H1 (cell line): ENCODE measurements around the gene HAPLN3. TPM values are rescaled to one million over a fixed set of nuclear protein-coding genes. Genes with fewer than 3 reads are reported as not detected.

ENCODE experiments used
- CTCF ChIA-PET: fragments of 300-600 bp; sonication (Branson Sonifier 250); formaldehyde crosslinking; loops from one replicate; lab custom pipeline; 2021; ENCODE audit not compliant: partially characterized antibody; lab: Charles Lee
- POLR2A ChIA-PET: fragments of 300-600 bp; sonication (Branson Sonifier 250); formaldehyde crosslinking; loops from one replicate; lab custom pipeline; 2021; ENCODE audit warnings: inconsistent platforms; ENCODE audit not compliant: partially characterized antibody; lab: Charles Lee
- DNase-seq, 2 experiments: peaks; one replicate each; pipeline versions ENCODE4 v3.0.0 to v3.0.0-alpha.2; 2010 to 2022; ENCODE audit warnings: low spot score in 2 of 2, low read depth in 1 of 2, mixed read lengths in 1 of 2
- FAIRE-seq: peaks from 2 replicates; lab custom pipeline; 2011; peaks lifted over from hg19 to GRCh38; lab: Jason Lieb, UNC
- H2AFZ ChIP-seq: 2 replicates; pipeline ENCODE4 v1.8.1; 2012; ENCODE audit warnings: low read length, inconsistent platforms
- H2AK5ac ChIP-seq: 2 replicates; pipeline ENCODE4 v1.6.1; 2013; ENCODE audit warnings: low read depth, low read length
- H2BK120ac ChIP-seq: replicated peaks from 2 replicates; pipeline ENCODE3; 2013; ENCODE audit warnings: low read depth, low read length, inconsistent platforms
- H2BK12ac ChIP-seq: 2 replicates; pipeline ENCODE4 v1.6.1; 2013; ENCODE audit warnings: low read depth, low read length
- H2BK15ac ChIP-seq: 2 replicates; pipeline ENCODE4 v1.6.1; 2013; ENCODE audit warnings: low read length
- H2BK20ac ChIP-seq: 2 replicates; pipeline ENCODE4 v1.6.1; 2013; ENCODE audit warnings: low read length
- H2BK5ac ChIP-seq: 2 replicates; pipeline ENCODE4 v1.6.1; 2013; ENCODE audit warnings: low read depth, low read length
- H3K14ac ChIP-seq: 2 replicates; pipeline ENCODE4 v1.6.1; 2013; ENCODE audit warnings: inconsistent platforms; ENCODE audit not compliant: insufficient read length
- H3K18ac ChIP-seq: 2 replicates; pipeline ENCODE4 v1.6.1; 2013; ENCODE audit warnings: low read length; ENCODE audit errors: extremely low read depth
- H3K23ac ChIP-seq: 2 replicates; pipeline ENCODE4 v1.6.1; 2013; ENCODE audit warnings: inconsistent platforms; ENCODE audit not compliant: insufficient read length
- H3K23me2 ChIP-seq: 2 replicates; pipeline ENCODE4 v1.6.1; 2013; ENCODE audit warnings: low read depth, low read length
- H3K27ac ChIP-seq: 2 replicates; pipeline ENCODE4 v1.6.1; 2011; ENCODE audit warnings: low read depth, low read length, inconsistent platforms
- H3K27me3 ChIP-seq, 4 experiments: replicated peaks in 1 of 4; 1 replicate in 1 of 4; 2 replicates in 3 of 4; pipeline versions ENCODE4 v1.6.1 to v1.8.1; 2011 to 2013; ENCODE audit warnings: low read length in 3 of 4, mild to moderate bottlenecking in 3 of 4, inconsistent platforms in 2 of 4, mixed read lengths in 2 of 4, moderate library complexity in 1 of 4; ENCODE audit not compliant: control insufficient read depth in 3 of 4, insufficient read depth in 3 of 4; ENCODE audit errors: extremely low read depth in 1 of 4
- H3K36me3 ChIP-seq, 4 experiments: 2 replicates each; pipeline versions ENCODE4 v1.6.1 to v1.8.1; 2011 to 2013; ENCODE audit warnings: mild to moderate bottlenecking in 4 of 4, low read length in 3 of 4, moderate library complexity in 2 of 4, control low read depth in 1 of 4, inconsistent platforms in 1 of 4; ENCODE audit not compliant: insufficient read depth in 4 of 4, control insufficient read depth in 2 of 4
- H3K4ac ChIP-seq: replicated peaks from 2 replicates; pipeline ENCODE3; 2013; ENCODE audit warnings: low read length, low read depth, mixed read lengths, inconsistent platforms; ENCODE audit not compliant: insufficient read length
- H3K4me1 ChIP-seq, 4 experiments: replicated peaks in 1 of 4; 1 replicate in 1 of 4; 2 replicates in 3 of 4; pipeline versions ENCODE4 v1.6.1 to v1.8.1; 2011 to 2013; ENCODE audit warnings: low read length in 3 of 4, inconsistent platforms in 2 of 4, mixed read lengths in 1 of 4; ENCODE audit not compliant: insufficient read depth in 4 of 4, control insufficient read depth in 3 of 4
- H3K4me2 ChIP-seq, 2 experiments: 2 replicates each; pipeline versions ENCODE4 v1.6.1 to v1.8.1; 2011 to 2013; ENCODE audit warnings: low read depth in 2 of 2, low read length in 2 of 2, control low read depth in 1 of 2, inconsistent platforms in 1 of 2, mild to moderate bottlenecking in 1 of 2; ENCODE audit not compliant: insufficient read depth in 1 of 2
- H3K4me3 ChIP-seq, 4 experiments: fragments of 200-600, 300-600 bp in 1 of 4; sonication (generic), shearing (Covaris generic), sonication (Bioruptor Twin) in 1 of 4; 2 replicates each; pipeline versions ENCODE4 v1.5.1 to v1.8.1; 2011 to 2016; ENCODE audit warnings: low read length in 4 of 4, low read depth in 3 of 4, control low read depth in 2 of 4, inconsistent platforms in 2 of 4, mild to moderate bottlenecking in 2 of 4, mixed read lengths in 1 of 4, moderate library complexity in 1 of 4; ENCODE audit not compliant: insufficient read depth in 2 of 4; ENCODE audit errors: extremely low read depth in 1 of 4
- H3K56ac ChIP-seq: replicated peaks from 2 replicates; pipeline ENCODE3; 2013; ENCODE audit warnings: low read depth, mild to moderate bottlenecking, mixed read lengths, low read length, inconsistent platforms; ENCODE audit not compliant: insufficient read length
- H3K79me1 ChIP-seq: 2 replicates; pipeline ENCODE4 v1.6.1; 2013; ENCODE audit warnings: low read depth, low read length, control low read depth
- H3K79me2 ChIP-seq, 2 experiments: 2 replicates each; pipeline versions ENCODE4 v1.6.1 to v1.8.1; 2012 to 2013; ENCODE audit warnings: low read length in 2 of 2, mild to moderate bottlenecking in 2 of 2, inconsistent platforms in 1 of 2; ENCODE audit not compliant: insufficient read depth in 2 of 2, control insufficient read depth in 1 of 2
- H3K9ac ChIP-seq, 4 experiments: replicated peaks in 1 of 4; 1 replicate in 1 of 4; 2 replicates in 3 of 4; pipeline versions ENCODE4 v1.6.1 to v1.8.1; 2011 to 2013; ENCODE audit warnings: low read depth in 3 of 4, low read length in 3 of 4, control low read depth in 2 of 4, mild to moderate bottlenecking in 2 of 4, moderate library complexity in 2 of 4, inconsistent platforms in 1 of 4; ENCODE audit errors: extremely low read depth in 1 of 4
- H3K9me3 ChIP-seq, 2 experiments: 2 replicates each; pipeline versions ENCODE4 v1.6.1 to v1.8.1; 2012 to 2013; ENCODE audit warnings: mild to moderate bottlenecking in 2 of 2, moderate library complexity in 2 of 2, control low read depth in 1 of 2, inconsistent platforms in 1 of 2, low read depth in 1 of 2, low read length in 1 of 2, mixed read lengths in 1 of 2; ENCODE audit not compliant: insufficient read depth in 2 of 2
- H4K20me1 ChIP-seq, 2 experiments: replicated peaks in 1 of 2; 2 replicates each; pipeline versions ENCODE3 to v1.8.1; 2011 to 2013; ENCODE audit warnings: inconsistent platforms in 2 of 2, low read length in 2 of 2, mild to moderate bottlenecking in 1 of 2; ENCODE audit not compliant: insufficient read depth in 2 of 2, control insufficient read depth in 1 of 2
- H4K5ac ChIP-seq: 2 replicates; pipeline ENCODE4 v1.6.1; 2013; ENCODE audit warnings: low read length, low read depth, mixed read lengths, inconsistent platforms; ENCODE audit not compliant: insufficient read length
- H4K8ac ChIP-seq: 2 replicates; pipeline ENCODE4 v1.8.0; 2013; ENCODE audit warnings: mild to moderate bottlenecking, moderate library complexity, low read length, inconsistent platforms; ENCODE audit not compliant: insufficient read depth; ENCODE audit errors: extremely low read depth
- H4K91ac ChIP-seq: replicated peaks from 2 replicates; pipeline ENCODE3; 2013; ENCODE audit warnings: low read length, mixed read lengths, inconsistent platforms; ENCODE audit not compliant: insufficient read length
- BACH1 ChIP-seq: IDR thresholded peaks from 2 replicates; pipeline ENCODE4 v1.6.1; 2012; ENCODE audit warnings: low read length, improper control_type of control experiment
- BCL11A ChIP-seq, 2 experiments: IDR thresholded peaks; one replicate each; pipeline ENCODE4 v1.6.1; 2011; ENCODE audit warnings: low read depth in 2 of 2, low read length in 2 of 2, mild to moderate bottlenecking in 2 of 2
- CBX5 ChIP-seq: fragments of 300-800, 300-1000 bp; sonication (generic); IDR thresholded peaks from 2 replicates; pipeline ENCODE4 v1.7.1; 2016; ENCODE audit warnings: antibody characterized with exemption, low read length, low read depth
- CTBP2 ChIP-seq: IDR thresholded peaks from 2 replicates; pipeline ENCODE4 v1.7.0; 2011; ENCODE audit warnings: borderline replicate concordance, mild to moderate bottlenecking, moderate library complexity, mixed read lengths, low read length; ENCODE audit not compliant: insufficient read depth, insufficient read length
- KDM5A ChIP-seq: fragments of 200-600 bp; IDR thresholded peaks from 2 replicates; pipeline ENCODE4 v1.7.1; 2012; ENCODE audit warnings: mild to moderate bottlenecking, low read length, inconsistent platforms, mixed read lengths
- MAX ChIP-seq: IDR thresholded peaks from 2 replicates; pipeline ENCODE4 v1.6.1; 2012; ENCODE audit warnings: inconsistent platforms
- POU5F1 ChIP-seq: IDR thresholded peaks from 2 replicates; pipeline ENCODE4 v1.6.1; 2011; ENCODE audit warnings: low read depth, mild to moderate bottlenecking, low read length, moderate library complexity
- SIX5 ChIP-seq: IDR thresholded peaks from 2 replicates; pipeline ENCODE4 v1.6.1; 2011; ENCODE audit warnings: mild to moderate bottlenecking, low read depth, low read length
- TCF12 ChIP-seq: IDR thresholded peaks from 2 replicates; pipeline ENCODE4 v1.6.1; 2011; ENCODE audit warnings: low read depth, mild to moderate bottlenecking, low read length
- ZNF274 ChIP-seq: IDR thresholded peaks from 2 replicates; pipeline ENCODE4 v1.7.0; 2012; ENCODE audit warnings: low read length, borderline replicate concordance; ENCODE audit errors: extremely low read depth
- WGBS, 2 experiments: shearing (Covaris generic) in 1 of 2; methylation state at CpG; one replicate each; pipeline versions ENCODE4 v1.1.6 to v1.1.7; 2013 to 2015; ENCODE audit warnings: low lambda C conversion rate in 2 of 2, mixed read lengths in 2 of 2, inconsistent platforms in 1 of 2, low coverage in 1 of 2, missing lambda C conversion rate in 1 of 2; ENCODE audit not compliant: insufficient replicate concordance in 2 of 2, insufficient coverage in 1 of 2, insufficient read length in 1 of 2; ENCODE audit errors: extremely low coverage in 1 of 2, missing lambda C conversion rate in 1 of 2; 5-methylcytosine and 5-hydroxymethylcytosine counted together
- polyA plus RNA-seq, 7 experiments: library from polyadenylated mRNA; depleted of rRNA in 3 of 7; stranded (reverse) in 5 of 7; unstranded in 2 of 7; fragments of >200 nt in 5 of 7; fragments of 200-250 nt in 2 of 7; gene quantifications; 1 replicate in 5 of 7; 2 replicates in 1 of 7; 4 replicates in 1 of 7; pipeline versions ENCODE4 v1.2.1 to v1.2.3, GENCODE V29; 2011 to 2013; ENCODE audit warnings: missing spikeins in 2 of 7, mixed read lengths in 2 of 7
- total RNA-seq: library from RNA; stranded (reverse); fragmentation: NEBNext Ultra II Directional; extraction: Animal tissue kit (Norgen Biotek cat#: 25700); gene quantifications from 2 replicates; pipeline ENCODE4 v1.2.1, GENCODE V29; 2021
- TF ChIP-seq, protein P1 (sequence below), 3 experiments: IDR thresholded peaks; 1 replicate in 2 of 3; 2 replicates in 1 of 3; pipeline versions ENCODE4 v1.5.1 to v1.6.1; 2011; ENCODE audit warnings: low read length in 3 of 3, mild to moderate bottlenecking in 3 of 3, inconsistent platforms in 2 of 3, low read depth in 1 of 3, moderate library complexity in 1 of 3; ENCODE audit not compliant: insufficient read depth in 1 of 3; ENCODE audit errors: control extremely low read depth in 1 of 3

The HAPLN3 gene
- total and polyA plus RNA-seq, 2 of the 8 experiments (the other 6 are each of a cell fraction or from before 2014, with no cell fraction given) = 76.2 to 79.7 TPM

DNA sequence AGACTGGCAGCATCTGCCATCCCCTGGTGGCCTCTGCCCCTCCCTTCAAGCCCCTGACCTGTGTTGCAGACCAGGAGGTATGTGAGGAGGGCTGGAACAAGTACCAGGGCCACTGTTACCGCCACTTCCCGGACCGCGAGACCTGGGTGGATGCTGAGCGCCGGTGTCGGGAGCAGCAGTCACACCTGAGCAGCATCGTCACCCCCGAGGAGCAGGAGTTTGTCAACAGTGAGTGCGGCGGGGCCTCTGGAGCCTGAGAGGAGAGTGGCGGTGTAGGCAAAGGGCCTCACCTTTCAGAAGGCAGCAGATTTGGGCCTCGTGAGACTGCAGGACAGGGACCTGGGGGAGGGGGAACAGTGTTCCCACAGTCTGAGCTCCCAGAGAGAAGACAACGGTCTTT, 24.0 kb downstream of the HAPLN3 start:
- no peak overlapping the region for H2AFZ ChIP-seq
- no peaks in the 10 kb centered on the region for H4K20me1 ChIP-seq
- no peak overlapping the region for H3K4ac ChIP-seq
- no peaks in the 10 kb centered on the region for H3K27me3 ChIP-seq
- peaks cover 0 to 4% (median 1%) of the 10 kb centered on the region in 4 experiments; a peak in 2 of 7 replicates for H3K4me1 ChIP-seq
- no peaks in the 10 kb centered on the region for H3K9me3 ChIP-seq
- H2BK5ac ChIP-seq = no peak overlapping the region
- no peaks in the 10 kb centered on the region for H3K23me2 ChIP-seq
- no peak overlapping the region; the same call in 1 of the 2 replicates for H4K8ac ChIP-seq
- no peak overlapping the region for H2BK12ac ChIP-seq
- H3K56ac ChIP-seq = no peak overlapping the region
- no peak overlapping the region; the same call in 1 of the 2 replicates for H3K18ac ChIP-seq
- 91% methylated on average over 12 of the region's 14 CpGs; no CpG with 5 or more reads in 1 of the 2 experiments for WGBS, 2 experiments
- no peak overlapping the region for H4K91ac ChIP-seq
- no peak overlapping the region for H3K23ac ChIP-seq
- no peak for FAIRE-seq
- H3K4me2 ChIP-seq = no peak overlapping the region
- ChIA-PET CTCF (interaction anchor here (0.7 to 4.3 kb wide), 13 partner anchors 7 to 487 kb away, joined by 3 to 36 read pairs (median 4); no protein-coding TSS in a partner anchor), POLR2A (interaction anchor here (1.2 to 1.6 kb wide), 2 partner anchors 26 to 127 kb away, joined by 3 to 5 read pairs; no protein-coding TSS in a partner anchor)
- H3K36me3 ChIP-seq = peaks cover 0 to 3% (median 1%) of the 10 kb centered on the region in 4 experiments; a peak in 3 of 8 replicates
- no peak overlapping the region for H2BK120ac ChIP-seq
- H3K79me2 ChIP-seq = no peaks in the 10 kb centered on the region
- H3K27ac ChIP-seq = no peak overlapping the region
- no peak for DNase-seq
- H3K9ac ChIP-seq = no peak overlapping the region
- H3K79me1 ChIP-seq = no peaks in the 10 kb centered on the region
- H3K14ac ChIP-seq = no peak overlapping the region
- no peak overlapping the region for H2BK15ac ChIP-seq
- H2AK5ac ChIP-seq = no peak overlapping the region
- no peak overlapping the region for H3K4me3 ChIP-seq
- H4K5ac ChIP-seq = no peak overlapping the region
- no peak overlapping the region for H2BK20ac ChIP-seq
- TF ChIP-seq SIX5 (no peak), BCL11A (IDR thresholded peaks at IDR 0.05; ENCODE audit: low read depth in 2 of 2, low read length in 2 of 2) (no peak), CBX5 (no peak), KDM5A (no peak), POU5F1 (no peak), MAX (no peak), BACH1 (no peak), ZNF274 (no peak), CTBP2 (no peak), TCF12 (no peak)
- TF ChIP-seq, protein P1, sequence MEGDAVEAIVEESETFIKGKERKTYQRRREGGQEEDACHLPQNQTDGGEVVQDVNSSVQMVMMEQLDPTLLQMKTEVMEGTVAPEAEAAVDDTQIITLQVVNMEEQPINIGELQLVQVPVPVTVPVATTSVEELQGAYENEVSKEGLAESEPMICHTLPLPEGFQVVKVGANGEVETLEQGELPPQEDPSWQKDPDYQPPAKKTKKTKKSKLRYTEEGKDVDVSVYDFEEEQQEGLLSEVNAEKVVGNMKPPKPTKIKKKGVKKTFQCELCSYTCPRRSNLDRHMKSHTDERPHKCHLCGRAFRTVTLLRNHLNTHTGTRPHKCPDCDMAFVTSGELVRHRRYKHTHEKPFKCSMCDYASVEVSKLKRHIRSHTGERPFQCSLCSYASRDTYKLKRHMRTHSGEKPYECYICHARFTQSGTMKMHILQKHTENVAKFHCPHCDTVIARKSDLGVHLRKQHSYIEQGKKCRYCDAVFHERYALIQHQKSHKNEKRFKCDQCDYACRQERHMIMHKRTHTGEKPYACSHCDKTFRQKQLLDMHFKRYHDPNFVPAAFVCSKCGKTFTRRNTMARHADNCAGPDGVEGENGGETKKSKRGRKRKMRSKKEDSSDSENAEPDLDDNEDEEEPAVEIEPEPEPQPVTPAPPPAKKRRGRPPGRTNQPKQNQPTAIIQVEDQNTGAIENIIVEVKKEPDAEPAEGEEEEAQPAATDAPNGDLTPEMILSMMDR (IDR thresholded peaks at IDR 0.05; ENCODE audit: control extremely low read depth in 1 of 3, insufficient read depth in 1 of 3, low read depth in 1 of 3, low read length in 3 of 3) = no peak
